ENCODE measurements around the gene TLCD1.
"Not testable (repeated sequence)": the region's sequence is repeated elsewhere in the genome, so short reads cannot be mapped to it uniquely, and the experiment has no call there.

TLCD1 gene

DNA sequence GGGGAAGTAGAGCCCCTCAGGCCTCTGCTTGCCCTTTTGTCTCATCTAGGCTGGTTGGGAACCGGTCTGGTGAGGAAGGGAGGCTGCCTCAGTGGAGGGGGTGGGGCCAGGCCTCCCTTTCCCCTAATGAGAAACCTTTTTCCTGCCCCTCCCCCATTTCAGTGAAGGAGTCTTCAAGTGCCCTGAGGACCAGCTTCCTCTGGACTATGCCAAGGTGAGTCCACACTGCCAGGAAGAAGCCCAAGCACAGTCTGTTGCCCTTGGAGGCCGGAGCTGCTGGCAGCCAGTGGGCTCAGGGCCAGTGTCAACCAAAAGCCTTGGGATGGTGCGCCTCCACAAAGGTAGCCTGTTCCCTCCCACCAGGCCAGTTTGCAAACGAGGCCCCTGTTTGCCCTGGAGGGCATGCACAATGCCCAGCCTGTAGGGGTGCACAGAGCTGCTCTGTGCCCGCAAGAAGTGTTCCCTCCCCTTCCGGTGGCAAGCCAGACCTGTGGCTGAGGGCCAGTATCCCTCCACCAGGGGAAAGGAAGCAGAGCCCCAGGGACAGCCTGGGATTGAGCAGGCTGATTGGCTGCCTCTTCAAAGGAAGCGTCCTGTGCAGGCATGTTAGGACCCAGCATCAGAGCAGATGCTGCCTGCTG is 21.1 kb upstream of the TLCD1 start:
- DNase-seq (ENCODE audit: low read depth), result no peak

DNA sequence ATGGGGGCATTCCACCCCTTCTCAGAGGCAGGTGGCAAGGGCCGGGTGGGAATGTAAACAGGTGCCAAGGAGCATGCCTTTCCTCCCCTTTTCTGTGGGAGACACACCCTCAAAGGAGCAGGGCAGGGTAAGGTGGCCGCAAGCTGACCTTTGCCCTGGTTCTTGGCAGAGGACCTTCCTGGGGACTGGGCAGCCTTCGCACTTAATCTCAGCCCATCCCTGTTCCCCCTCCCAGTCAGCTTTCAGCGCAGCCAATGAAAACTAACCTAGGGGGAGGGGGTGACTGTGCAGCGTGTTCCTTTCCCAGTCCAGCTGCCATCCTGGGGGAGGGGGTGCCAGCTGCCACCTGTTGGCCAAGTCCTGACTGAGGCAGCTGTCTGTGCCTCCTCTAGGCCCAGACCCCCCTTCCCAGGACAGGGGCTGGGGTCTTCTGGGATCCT is 20.6 kb upstream of the TLCD1 start:
- DNase-seq (ENCODE audit: low read depth), result no peak

DNA sequence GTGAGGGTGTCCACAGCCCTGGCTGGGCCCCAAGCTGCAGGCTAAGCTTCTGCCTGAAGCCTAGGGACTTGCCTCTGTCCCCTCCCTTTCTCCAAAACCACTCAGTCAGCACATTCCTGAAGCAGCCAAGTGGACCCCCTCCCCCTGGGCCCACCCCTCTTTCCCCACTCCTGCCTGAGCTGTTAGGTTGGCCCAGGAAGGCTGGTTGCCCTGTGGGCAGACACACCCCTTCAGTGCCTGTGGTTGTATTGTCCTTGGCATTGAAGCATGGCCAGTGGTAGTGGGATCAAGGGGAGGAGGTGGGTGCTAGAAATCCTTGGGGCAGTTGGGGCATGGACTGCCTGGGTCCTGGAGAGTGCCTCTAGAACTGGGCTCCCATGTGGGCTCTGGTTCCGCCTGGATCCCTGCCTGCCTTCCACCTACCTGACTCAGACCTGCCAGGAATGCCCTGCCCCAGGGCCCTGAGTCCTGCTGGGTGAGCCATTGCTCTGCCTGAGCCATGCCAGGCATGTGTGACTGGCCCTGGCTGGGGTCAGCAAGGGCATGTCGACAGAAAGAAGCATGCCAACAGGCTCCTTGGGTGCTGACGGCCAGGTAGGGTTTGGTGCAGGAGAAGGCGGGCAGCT is 19.9 kb upstream of the TLCD1 start:
- DNase-seq (ENCODE audit: low read depth), result no peak

DNA sequence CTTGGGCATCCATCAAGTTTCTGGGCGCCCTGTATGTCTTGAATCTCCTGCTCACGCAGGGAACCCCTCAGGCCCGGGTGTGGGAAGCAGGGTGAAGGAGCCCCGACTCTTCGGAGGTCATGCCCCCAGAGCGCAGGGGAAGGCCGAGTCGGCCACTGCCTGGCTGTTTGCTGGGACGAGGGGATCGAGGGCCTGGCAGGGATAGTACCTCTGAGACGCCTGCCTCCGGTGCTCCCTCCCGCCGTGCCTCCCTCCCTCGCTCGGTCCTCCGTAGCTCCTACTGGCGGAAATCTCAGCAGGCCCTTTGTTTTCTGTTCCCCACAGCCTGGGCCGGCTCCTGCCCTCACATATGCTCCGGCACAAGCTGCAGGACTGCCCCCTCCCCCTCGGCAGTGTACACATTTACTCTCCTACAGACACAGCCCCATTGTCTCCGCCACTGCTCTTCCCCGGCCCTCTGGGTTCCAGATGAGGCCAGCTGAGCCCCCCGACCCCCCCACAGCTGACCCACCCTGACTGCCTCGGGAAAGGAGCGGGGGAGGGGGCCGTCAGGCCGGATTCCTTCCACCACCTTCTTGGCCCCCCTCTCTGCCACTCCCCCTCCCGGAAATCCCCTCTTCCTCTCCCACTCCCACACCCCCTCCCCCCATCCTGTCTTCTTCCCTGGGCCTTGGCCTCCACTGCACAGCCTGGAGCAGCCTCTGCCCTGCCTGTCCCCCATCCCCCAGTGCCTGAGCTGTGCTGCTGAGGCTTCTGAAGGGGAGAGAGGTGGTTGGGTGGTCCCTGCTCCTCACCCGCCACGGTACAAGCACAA is 19.1 kb upstream of the TLCD1 start:
- no peak for DNase-seq (ENCODE audit: low read depth)

DNA sequence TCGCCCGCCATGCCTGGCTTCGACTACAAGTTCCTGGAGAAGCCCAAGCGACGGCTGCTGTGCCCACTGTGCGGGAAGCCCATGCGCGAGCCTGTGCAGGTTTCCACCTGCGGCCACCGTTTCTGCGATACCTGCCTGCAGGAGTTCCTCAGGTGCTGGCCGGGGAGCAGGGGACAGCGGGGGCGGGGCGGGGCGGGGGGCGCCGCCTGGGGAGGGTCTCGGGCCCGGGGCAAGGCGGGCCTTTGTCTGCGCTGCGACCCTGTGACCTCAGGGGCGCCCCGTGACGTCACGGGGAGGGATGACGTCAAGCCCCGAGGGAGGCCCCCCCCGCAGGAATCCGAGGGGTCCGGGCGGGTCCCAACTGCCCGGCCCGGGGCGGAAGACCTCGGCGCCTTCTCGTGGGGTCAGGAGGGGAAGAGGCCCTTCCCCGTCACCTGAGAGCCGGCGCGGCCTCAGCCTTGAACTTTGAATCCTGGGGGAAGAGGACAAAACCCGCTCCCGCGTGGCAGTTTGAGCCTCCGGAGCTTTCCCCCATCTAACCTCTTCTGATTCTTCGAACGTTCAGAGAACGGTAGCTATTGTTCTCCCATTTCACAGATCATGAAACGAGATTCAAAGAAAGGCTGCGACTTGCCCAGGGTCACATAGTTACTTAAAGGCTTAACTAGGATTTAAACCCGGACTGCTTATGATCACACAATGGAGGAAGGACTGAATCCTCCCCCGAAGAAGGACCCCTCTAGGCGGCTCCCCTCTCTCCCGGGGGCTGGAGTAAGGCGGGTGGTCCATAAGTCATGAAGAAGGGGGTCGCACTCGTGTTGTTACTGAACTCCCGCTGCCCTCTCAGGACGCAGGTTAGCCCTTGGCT is 18.3 kb upstream of the TLCD1 start:
- no peak for DNase-seq (ENCODE audit: low read depth)

DNA sequence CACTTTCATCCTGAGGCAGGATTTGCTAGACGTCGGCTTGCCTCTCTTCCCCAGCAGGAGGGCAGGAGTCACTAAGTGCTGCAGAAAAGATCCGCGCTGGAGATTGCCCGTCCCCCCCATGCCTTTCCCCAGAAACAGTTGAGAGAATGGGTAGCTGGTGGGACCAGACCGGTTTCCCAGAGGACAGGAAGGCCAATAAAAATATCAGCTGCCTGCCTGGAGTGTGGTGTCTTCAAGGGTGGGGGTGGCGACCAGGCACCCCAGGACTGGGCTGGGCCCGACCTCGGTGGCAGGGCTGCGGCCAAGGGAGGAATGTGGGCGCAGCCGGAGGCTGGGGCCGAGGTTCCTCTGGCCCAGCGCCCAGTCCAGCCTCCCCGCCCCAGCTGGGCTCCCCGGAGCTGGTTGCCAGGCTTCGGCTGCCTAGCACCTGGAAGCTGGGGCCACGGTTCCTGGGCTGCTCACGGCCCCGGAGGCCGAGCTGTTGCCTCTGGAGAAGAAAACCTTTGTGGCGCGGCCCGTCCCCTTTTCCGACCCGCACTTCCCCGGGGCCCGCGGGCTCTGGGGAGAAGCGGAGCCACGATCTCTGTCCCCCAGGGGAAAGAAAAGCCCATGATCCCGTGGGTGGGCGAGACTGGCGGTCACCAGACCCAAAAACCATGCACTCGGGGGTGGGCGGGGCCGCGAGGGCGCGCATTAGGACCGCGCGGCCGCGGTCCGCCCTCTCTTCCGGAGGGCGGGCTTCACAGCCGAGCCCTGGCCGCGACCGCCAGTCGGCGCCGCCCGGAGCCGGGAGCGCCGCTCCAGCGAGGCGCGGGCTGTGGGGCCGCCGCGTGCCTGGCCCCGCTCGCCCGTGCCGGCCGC is 17.4 kb upstream of the TLCD1 start, which contains the start of gene TRAF4:
TSS of gene TRAF4 (plus strand) at position 769 of the 861 bp plus-strand sequence. CDS start 102 bp downstream, outside the sequence.
- DNase-seq (ENCODE audit: low read depth), result no peak

DNA sequence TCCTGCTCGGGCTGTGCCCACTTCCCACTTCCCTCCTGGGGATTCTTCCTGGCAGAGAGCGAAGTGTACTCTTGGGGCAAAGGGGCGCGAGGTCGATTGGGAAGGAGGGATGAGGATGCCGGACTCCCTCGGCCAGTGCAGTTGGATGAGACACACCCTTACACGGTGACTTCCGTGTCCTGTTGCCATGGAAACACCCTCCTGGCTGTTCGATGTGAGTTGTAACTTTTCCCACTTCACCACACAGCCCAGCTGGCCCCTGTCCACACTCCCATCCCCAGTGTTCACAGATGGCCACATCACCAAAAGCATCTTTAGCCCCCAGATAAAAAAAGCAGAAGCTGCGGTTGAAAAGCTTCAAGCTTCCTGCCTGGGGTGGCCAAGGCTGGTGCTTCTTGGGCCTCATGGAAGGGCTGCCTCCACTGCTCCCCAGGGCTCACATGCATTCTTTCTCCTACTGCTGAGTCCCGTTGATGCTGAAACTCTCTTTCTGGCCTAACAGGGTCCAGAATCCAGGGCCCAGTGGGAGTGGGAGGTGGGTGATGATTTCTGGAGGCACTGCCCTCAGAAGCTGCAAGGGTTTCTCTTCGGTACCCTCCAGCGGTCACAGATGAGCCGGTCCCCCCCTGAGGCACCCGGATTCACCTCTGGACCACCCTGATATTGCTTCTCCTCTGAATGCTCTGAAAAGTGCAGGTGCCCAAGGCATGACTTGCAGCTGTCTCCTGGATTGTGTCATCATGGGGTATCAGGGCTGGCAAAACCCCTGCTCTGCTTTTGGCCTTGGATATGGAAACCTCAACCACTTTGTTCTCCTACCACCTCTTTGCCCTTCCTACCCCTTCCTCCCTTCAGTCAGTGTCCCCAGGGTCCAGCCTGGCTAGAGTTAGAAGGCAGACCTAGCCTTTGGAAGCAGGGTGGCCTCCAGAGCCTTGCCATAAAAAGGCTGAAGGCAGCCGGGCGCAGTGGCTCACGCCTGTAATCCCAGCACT is 15.6 kb upstream of the TLCD1 start:
- DNase-seq (ENCODE audit: low read depth), result no peak

DNA sequence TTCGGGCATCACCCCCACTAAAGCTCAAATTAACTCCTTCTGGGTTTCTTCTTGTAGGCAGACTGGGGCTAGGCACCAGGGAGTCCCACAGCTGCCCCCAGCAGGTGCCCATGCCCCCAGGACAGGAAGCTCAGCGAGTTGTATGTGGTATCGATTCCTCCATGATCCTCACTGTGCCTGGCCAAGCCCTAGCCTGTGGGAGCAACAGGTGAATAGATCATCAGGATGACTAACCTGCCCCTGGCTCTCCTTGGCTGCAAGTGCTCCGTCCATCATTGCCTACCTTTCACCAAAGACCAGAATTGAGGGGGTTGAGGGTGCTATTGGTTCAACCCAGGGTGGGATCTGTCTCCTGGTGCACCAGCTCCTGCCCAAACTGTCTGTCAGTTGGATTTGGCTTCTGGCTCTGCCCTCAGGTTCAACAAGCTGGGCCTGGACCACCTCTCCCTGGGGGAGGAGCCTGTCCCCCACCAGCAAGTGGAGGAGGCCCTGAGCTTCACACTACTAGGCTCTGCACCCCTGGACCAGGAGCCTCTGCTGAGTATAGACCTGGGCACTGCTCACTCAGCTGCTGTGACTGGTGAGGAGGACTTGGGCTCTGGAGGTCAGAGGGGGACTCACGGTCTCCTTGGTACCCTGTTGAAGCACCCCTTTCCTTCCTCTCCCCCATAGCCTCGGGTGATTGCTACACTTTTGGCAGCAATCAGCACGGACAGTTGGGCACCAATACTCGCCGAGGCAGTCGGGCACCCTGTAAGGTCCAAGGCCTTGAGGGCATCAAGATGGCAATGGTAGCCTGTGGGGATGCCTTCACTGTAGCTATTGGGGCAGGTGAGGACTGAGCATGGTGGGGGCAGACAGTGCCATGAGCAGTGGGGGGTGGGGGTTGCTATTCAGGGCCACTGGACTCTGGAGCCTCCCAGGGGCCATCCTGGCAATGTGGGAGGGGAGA is 14.6 kb upstream of the TLCD1 start:
- DNase-seq (ENCODE audit: low read depth), result no peak

DNA sequence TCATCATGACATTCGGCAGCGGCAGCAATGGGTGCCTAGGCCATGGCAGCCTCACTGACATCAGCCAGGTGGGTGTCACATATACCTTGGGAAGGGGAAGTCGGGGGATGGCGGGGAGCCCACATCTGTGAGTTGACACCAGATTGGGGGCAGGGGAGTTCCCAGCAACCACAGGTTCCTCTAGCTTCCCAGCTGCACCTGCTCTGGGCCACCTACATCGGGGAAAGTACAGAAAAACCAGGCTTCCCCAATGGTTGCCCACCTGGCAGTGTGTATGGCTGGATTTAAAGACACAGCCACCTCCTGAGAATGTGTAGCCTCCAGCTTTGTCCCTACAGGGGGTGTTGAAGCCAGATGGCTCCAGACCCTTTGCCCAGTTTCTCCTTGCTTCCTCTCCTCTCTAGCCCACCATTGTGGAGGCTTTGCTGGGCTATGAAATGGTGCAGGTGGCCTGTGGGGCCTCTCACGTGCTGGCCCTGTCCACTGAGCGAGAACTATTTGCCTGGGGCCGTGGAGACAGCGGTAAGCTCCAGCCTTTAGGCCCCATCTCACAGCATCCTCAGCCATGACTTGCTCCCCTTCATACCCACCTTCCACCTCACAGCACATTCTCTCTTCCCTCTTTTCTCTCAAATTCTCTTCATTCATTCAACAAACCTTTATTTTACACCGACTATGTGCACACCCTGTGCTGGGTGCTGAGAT is 12.8 kb upstream of the TLCD1 start:
- DNase-seq (ENCODE audit: low read depth), result no peak

DNA sequence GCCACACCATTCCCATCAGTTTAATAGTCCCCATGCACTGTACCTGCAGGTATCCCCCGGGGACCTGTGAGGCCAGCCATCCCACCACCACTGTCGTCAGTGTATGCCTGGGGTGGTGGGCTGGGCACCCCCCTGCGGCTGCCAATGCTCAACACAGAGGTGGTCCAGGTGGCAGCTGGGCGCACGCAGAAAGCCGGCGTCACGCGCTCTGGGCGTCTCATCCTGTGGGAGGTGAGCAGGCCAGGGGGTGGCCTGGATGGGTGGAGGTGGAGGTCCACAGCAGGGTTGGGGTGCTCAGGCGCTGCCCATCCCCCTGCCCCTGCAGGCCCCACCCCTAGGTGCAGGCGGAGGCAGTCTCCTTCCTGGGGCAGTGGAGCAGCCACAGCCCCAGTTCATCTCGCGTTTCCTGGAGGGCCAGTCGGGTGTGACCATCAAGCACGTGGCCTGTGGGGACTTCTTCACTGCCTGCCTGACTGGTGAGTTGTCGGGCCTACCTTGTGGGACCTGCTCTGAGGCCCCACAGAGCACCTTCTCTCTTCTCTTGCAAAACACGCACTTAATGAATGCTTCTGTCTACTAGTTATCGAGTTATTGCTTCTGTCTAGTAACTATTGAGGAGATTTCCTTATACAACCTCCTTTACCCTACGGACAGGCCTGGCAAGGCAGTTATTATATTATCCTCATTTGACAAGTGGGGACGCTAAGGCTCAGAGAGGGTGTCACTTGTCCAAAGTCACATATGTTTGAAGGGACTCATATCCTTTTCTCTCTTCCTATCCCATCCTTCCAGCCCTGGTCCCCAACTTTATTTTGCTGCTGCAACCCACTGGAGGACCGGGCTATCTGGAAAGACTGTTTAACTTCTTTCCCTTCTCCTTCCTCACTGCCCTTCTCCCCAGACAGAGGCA is 12.0 kb upstream of the TLCD1 start:
- DNase-seq (ENCODE audit: low read depth), result no peak

DNA sequence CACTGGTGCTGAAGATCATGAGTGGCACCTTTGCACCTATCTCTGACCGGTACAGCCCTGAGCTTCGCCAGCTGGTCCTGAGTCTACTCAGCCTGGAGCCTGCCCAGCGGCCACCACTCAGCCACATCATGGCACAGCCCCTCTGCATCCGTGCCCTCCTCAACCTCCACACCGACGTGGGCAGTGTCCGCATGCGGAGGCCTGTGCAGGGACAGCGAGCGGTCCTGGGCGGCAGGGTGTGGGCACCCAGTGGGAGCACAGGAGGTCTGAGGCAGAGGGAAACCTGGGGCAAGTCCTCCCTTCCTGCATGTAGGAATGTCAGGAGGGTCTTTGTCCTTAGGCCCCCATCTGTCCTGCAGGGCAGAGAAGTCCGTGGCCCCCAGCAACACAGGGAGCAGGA is 11.3 kb upstream of the TLCD1 start:
- DNase-seq (ENCODE audit: low read depth), result no peak

DNA sequence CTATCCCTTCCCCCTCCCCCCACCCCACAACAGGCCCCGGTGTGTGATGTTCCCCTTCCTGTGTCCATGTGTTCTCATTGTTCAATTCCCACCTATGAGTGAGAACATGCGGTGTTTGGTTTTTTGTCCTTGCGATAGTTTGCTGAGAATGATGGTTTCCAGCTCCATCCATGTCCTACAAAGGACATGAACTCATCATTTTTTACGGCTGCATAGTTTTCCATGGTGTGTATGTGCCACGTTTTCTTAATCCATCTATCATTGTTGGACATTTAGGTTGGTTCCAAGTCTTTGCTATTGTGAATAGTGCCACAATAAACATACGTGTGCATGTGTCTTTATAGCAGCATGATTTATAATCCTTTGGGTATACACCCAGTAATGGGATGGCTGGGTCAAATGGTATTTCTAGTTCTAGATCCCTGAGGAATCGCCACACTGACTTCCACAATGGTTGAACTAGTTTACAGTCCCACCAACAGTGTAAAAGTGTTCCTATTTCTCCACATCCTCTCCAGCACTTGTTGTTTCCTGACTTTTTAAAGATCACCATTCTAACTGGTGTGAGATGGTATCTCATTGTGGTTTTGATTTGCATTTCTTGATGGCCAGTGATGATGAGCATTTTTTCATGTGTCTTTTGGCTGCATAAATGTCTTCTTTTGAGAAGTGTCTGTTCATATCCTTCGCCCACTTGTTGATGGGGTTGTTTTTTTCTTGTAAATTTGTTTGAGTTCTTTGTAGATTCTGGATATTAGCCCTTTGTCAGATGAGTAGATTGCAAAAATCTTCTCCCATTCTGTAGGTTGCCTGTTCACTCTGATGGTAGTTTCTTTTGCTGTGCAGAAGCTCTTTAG is 10.1 kb upstream of the TLCD1 start:
- DNase-seq (ENCODE audit: low read depth), result not testable (repeated sequence)

DNA sequence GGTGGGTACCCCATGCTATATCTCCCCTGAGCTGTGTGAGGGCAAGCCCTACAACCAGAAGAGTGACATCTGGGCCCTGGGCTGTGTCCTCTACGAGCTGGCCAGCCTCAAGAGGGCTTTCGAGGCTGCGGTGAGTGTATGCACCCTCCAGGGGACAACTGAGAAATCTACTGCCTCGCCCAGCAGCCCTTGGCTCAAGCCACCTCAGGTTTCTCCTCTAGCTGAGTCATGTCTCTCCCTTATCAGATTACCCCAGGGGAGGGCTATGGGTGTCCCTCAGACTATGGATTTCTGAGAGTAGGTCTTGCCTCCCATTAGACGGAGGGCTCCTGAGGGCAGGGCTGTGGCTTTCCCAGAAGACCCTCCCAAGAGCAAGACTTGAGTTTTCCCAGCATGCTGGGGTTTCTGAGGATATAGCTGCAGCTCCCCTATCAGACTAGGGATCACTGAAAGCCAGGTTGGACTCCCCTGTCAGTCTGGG is 9.2 kb upstream of the TLCD1 start:
- no peak for DNase-seq (ENCODE audit: low read depth)

DNA sequence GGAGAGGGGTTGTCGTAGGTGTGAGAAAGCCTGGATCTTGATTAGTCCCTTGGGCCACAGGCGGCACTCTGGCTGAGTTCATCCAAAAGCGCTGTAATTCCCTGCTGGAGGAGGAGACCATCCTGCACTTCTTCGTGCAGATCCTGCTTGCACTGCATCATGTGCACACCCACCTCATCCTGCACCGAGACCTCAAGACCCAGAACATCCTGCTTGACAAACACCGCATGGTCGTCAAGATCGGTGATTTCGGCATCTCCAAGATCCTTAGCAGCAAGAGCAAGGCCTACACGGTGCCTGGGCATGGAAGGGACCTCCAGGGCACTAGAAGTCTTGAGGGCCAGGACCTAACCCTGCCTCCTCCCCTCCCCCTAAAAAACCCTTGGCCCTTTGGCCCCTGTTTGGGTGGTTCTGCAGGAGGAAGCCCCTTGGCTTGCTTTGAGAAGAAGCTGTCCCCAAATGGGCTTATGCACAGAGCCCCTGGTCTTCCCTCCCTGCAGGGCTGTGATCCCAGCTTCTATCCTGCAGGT is 8.7 kb upstream of the TLCD1 start:
- no peak for DNase-seq (ENCODE audit: low read depth)

DNA sequence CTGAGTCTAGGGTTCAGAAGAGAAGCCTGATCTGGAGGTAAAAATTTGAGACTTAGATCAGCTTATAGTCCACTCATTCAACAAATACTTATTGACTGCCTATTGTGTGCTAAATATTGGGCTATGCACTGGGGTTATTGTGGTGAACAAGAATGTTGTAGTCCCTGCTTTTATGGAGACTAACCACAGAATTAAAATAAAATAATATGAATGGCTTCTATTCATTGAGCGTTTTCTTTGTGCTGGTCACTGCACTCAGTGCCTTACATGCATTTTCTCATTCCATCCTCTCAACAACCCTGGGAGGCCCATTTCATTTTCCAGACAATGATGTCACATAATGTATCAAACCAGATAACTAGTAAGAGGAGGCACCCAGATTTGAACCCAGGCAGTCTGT is 7.3 kb upstream of the TLCD1 start:
- no peak for DNase-seq (ENCODE audit: low read depth)

DNA sequence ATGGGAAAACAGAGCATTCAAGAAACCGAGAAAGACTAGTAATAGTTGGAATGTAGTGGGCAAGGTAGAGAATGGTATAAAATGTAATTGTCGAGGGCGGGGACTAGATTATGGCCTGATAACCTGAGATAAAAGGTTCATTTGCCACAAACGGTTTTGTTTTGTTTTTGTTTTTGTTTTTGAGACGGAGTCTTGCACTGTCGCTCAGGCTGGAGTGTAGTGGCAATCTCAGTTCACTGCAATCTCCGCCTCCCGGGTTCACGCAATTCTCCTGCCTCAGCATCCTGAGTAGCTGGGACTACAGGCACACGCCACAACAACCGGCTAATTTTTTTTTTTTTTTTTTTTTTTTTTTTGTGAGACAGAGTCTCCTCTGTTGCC is 3.9 kb upstream of the TLCD1 start:
- DNase-seq (ENCODE audit: low read depth), result no peak

Data from HS-27A (cell line).